Endodermal cell (in vitro differentiated cells): ENCODE data around the gene THAP7. TPM values are rescaled to one million over a fixed set of nuclear protein-coding genes. Genes with fewer than 3 reads are reported as not detected.

Experiments
- DNase-seq: peaks from one replicate; pipeline ENCODE4 v3.0.0-alpha.2; 2017
- H3K27ac ChIP-seq: 2 replicates; pipeline ENCODE4 v1.5.1; 2013; ENCODE audit warnings: mild to moderate bottlenecking, low read depth, low read length, moderate library complexity
- H3K27me3 ChIP-seq: 2 replicates; pipeline ENCODE4 v1.6.1; 2013; ENCODE audit warnings: mild to moderate bottlenecking, low read length, moderate library complexity; ENCODE audit not compliant: insufficient read depth, control insufficient read depth, poor library complexity, severe bottlenecking
- H3K36me3 ChIP-seq: 2 replicates; pipeline ENCODE4 v1.7.0; 2013; ENCODE audit warnings: mild to moderate bottlenecking, low read length, moderate library complexity; ENCODE audit not compliant: control insufficient read depth, insufficient read depth
- H3K4me1 ChIP-seq: one replicate; pipeline ENCODE4 v1.7.0; 2013; ENCODE audit warnings: low read length; ENCODE audit not compliant: control insufficient read depth, insufficient read depth
- H3K4me3 ChIP-seq: 2 replicates; pipeline ENCODE4 v1.5.1; 2013; ENCODE audit warnings: mild to moderate bottlenecking, low read length, moderate library complexity
- H3K9ac ChIP-seq: 2 replicates; pipeline ENCODE4 v1.6.1; 2013; ENCODE audit warnings: mild to moderate bottlenecking, low read length, moderate library complexity; ENCODE audit not compliant: poor library complexity, severe bottlenecking; ENCODE audit errors: extremely low read depth
- H3K9me3 ChIP-seq: 2 replicates; pipeline ENCODE4 v1.6.1; 2013; ENCODE audit warnings: mild to moderate bottlenecking, low read length, moderate library complexity; ENCODE audit not compliant: control insufficient read depth
- H3K27ac Mint-ChIP-seq: 2 replicates; pipeline ENCODE4 v1.8.0; 2020; ENCODE audit warnings: mixed read lengths
- H3K27me3 Mint-ChIP-seq: 2 replicates; pipeline ENCODE4 v1.8.0; 2021; ENCODE audit warnings: mild to moderate bottlenecking, mixed read lengths; ENCODE audit not compliant: insufficient read depth
- H3K36me3 Mint-ChIP-seq: 2 replicates; pipeline ENCODE4 v1.8.0; 2020; ENCODE audit warnings: low read depth, mixed read lengths
- H3K4me1 Mint-ChIP-seq: 2 replicates; pipeline ENCODE4 v1.8.0; 2020; ENCODE audit warnings: mixed read lengths
- H3K4me3 Mint-ChIP-seq: 2 replicates; pipeline ENCODE4 v1.8.0; 2020; ENCODE audit warnings: mild to moderate bottlenecking, moderate library complexity, mixed read lengths
- H3K9me3 Mint-ChIP-seq: 2 replicates; pipeline ENCODE4 v1.8.0; 2020; ENCODE audit warnings: mild to moderate bottlenecking, mixed read lengths
- CTCF ChIP-seq: fragments of 200-600 bp; sonication (generic); conservative IDR thresholded peaks from 2 replicates; pipeline ENCODE4 v1.5.0; 2021; ENCODE audit warnings: antibody characterized with exemption, mild to moderate bottlenecking
- WGBS, 2 experiments: methylation state at CpG; one replicate each; pipeline versions ENCODE4 v1.1.5 to v1.1.7; 2013; ENCODE audit warnings: missing lambda C conversion rate in 2 of 2, mixed read lengths in 1 of 2; ENCODE audit not compliant: insufficient coverage in 1 of 2, insufficient read length in 1 of 2; 5-methylcytosine and 5-hydroxymethylcytosine counted together
- total RNA-seq, 2 donors: library from RNA; stranded (reverse); fragmentation: NEBNext Ultra II Directional in 1 of 2; extraction: Animal tissue kit (Norgen Biotek cat#: 25700) in 1 of 2; gene quantifications; 2 replicates in 1 of 2; 3 replicates in 1 of 2; pipeline ENCODE4 v1.2.1, GENCODE V29; 2021

THAP7 gene
- total RNA-seq, 2 donors from 2014 or later: 16.6 to 19.6 TPM

GRCh38 chr22:20957102-20957682 is 44.7 kb downstream of the THAP7 start:
- peaks cover 7% of the 10 kb centered on the region for H3K4me1 Mint-ChIP-seq

GRCh38 chr22:20956258-20957101 is 45.4 kb downstream of the THAP7 start:
- peak overlapping the region; percentile 74 for H3K4me3 ChIP-seq
- H3K9ac ChIP-seq: no peak overlapping the region
- peak overlapping the region; percentile 66 for H3K4me3 Mint-ChIP-seq
- peak; percentile 89 for DNase-seq
- no peaks in the 10 kb centered on the region for H3K4me1 ChIP-seq
- peaks cover 10% of the 10 kb centered on the region for H3K4me1 Mint-ChIP-seq
- peak; percentile 64 for TF ChIP-seq CTCF
- H3K36me3 ChIP-seq: peaks cover 23% of the 10 kb centered on the region
- no peak overlapping the region for H3K27ac ChIP-seq
- WGBS, 2 experiments: 50 to 59% methylated on average over 19 to 27 of the region's 27 CpGs
- H3K27ac Mint-ChIP-seq: peak overlapping the region; percentile 55
- no peaks in the 10 kb centered on the region for H3K27me3 ChIP-seq
- H3K9me3 Mint-ChIP-seq: no peaks in the 10 kb centered on the region
- peaks cover 15% of the 10 kb centered on the region for H3K27me3 Mint-ChIP-seq
- no peaks in the 10 kb centered on the region for H3K9me3 ChIP-seq
- H3K36me3 Mint-ChIP-seq: peaks cover 25% of the 10 kb centered on the region

More at GRCh38 chr22:20957102-20957682, 44.7 kb downstream of the THAP7 start:
- WGBS, 2 experiments: 5% methylated on average over 11 to 59 of the region's 59 CpGs
- no peak overlapping the region for H3K27ac Mint-ChIP-seq
- H3K36me3 ChIP-seq: peaks cover 15% of the 10 kb centered on the region
- H3K9ac ChIP-seq: peak overlapping the region; percentile 38
- peaks cover 17% of the 10 kb centered on the region for H3K36me3 Mint-ChIP-seq
- no peak for TF ChIP-seq CTCF
- H3K4me3 Mint-ChIP-seq: peak overlapping the region; percentile 66
- H3K4me1 ChIP-seq: no peaks in the 10 kb centered on the region
- no peaks in the 10 kb centered on the region for H3K27me3 ChIP-seq
- no peaks in the 10 kb centered on the region for H3K9me3 Mint-ChIP-seq
- no peak overlapping the region for H3K27ac ChIP-seq
- DNase-seq: peak; percentile 85
- peaks cover 20% of the 10 kb centered on the region for H3K27me3 Mint-ChIP-seq
- peak overlapping the region; percentile 74 for H3K4me3 ChIP-seq
- H3K9me3 ChIP-seq: no peaks in the 10 kb centered on the region

GRCh38 chr22:20955548-20955947 is 46.4 kb downstream of the THAP7 start:
- H3K36me3 Mint-ChIP-seq: peaks cover 33% of the 10 kb centered on the region
- Histone ChIP-seq H3K9ac (no peak overlapping the region), H3K9me3 (no peaks in the 10 kb centered on the region), H3K4me3 (no peak overlapping the region), H3K27me3 (no peaks in the 10 kb centered on the region), H3K36me3 (peaks cover 32% of the 10 kb centered on the region), H3K4me1 (peaks cover 8% of the 10 kb centered on the region), H3K27ac (no peak overlapping the region)
- H3K4me1 Mint-ChIP-seq: peaks cover 20% of the 10 kb centered on the region
- peaks cover 15% of the 10 kb centered on the region for H3K27me3 Mint-ChIP-seq
- 80 to 84% methylated on average over 2 to 7 of the region's 7 CpGs for WGBS, 2 experiments
- DNase-seq: no peak
- H3K4me3 Mint-ChIP-seq: no peak overlapping the region
- TF ChIP-seq CTCF: no peak
- H3K27ac Mint-ChIP-seq: no peak overlapping the region
- no peaks in the 10 kb centered on the region for H3K9me3 Mint-ChIP-seq
